Body of pancreas (tissue), 4 donors: ENCODE results near the gene LRRC1. TPM values are rescaled to one million over a fixed set of nuclear protein-coding genes. Genes with fewer than 3 reads are reported as not detected.

Experiments used
- ATAC-seq: fragments of 150-250 bp; one replicate; pipeline ENCODE4 v1.9.1; 2016
- DNase-seq, 4 donors: peaks; one replicate each; pipeline ENCODE4 v3.0.0-alpha.2; 2019
- H3K27ac ChIP-seq, 4 donors: fragments of 200-600 bp; sonication (generic); 1 replicate in 3 of 4; 2 replicates in 1 of 4; pipeline versions ENCODE4 v1.5.1 to v1.6.1; 2016 to 2019; ENCODE audit warnings: mild to moderate bottlenecking in 1 of 4, mixed read lengths in 1 of 4, moderate library complexity in 1 of 4
- H3K27me3 ChIP-seq, 2 donors: fragments of 200-600 bp; sonication (generic); one replicate each; pipeline ENCODE4 v1.6.0; 2016; ENCODE audit warnings: mild to moderate bottlenecking in 1 of 2
- H3K36me3 ChIP-seq, 2 donors: fragments of 200-600 bp; sonication (generic); replicated peaks in 1 of 2; 2 replicates each; pipeline ENCODE4 v1.5.1; 2016; ENCODE audit warnings: low read depth in 2 of 2; ENCODE audit not compliant: insufficient read depth in 1 of 2
- H3K4me1 ChIP-seq: fragments of 200-600 bp; sonication (generic); one replicate; pipeline ENCODE4 v1.6.0; 2016
- H3K4me3 ChIP-seq, 2 donors: fragments of 200-600 bp; sonication (generic); 1 replicate in 1 of 2; 2 replicates in 1 of 2; pipeline ENCODE4 v1.5.1; 2016 to 2019
- H3K9me3 ChIP-seq, 3 donors: fragments of 200-600 bp; sonication (generic); 1 replicate in 2 of 3; 2 replicates in 1 of 3; pipeline ENCODE4 v1.5.1; 2016
- POLR2A ChIP-seq, 3 donors: fragments of 450-650 bp; IDR thresholded peaks; one replicate each; pipeline ENCODE4 v1.6.1; 2016; ENCODE audit warnings: antibody characterized with exemption in 3 of 3, mild to moderate bottlenecking in 2 of 3
- WGBS, 2 donors: methylation state at CpG; one replicate each; pipeline ENCODE4 v1.1.5; 2017; 5-methylcytosine and 5-hydroxymethylcytosine counted together
- intact Hi-C: fragments of 100-400 bp; cut with DNase I; formaldehyde crosslinking; loops from one replicate; pipeline ENCODE4 v1.15.1; 2023
- total RNA-seq, 2 donors: library from RNA; depleted of rRNA; stranded (reverse); fragments of >200 nt; gene quantifications; one replicate each; pipeline ENCODE4 v1.1.0, GENCODE V29; 2016
- TF ChIP-seq, protein P1 (sequence below), 7 experiments: fragments of 450-650 bp in 4 of 7; fragments of 200-600 bp in 3 of 7; sonication (generic) in 3 of 7; IDR thresholded peaks; one replicate each; pipeline ENCODE4 v1.5.1; 2016 to 2019; ENCODE audit warnings: antibody characterized with exemption in 7 of 7

Gene LRRC1
- total RNA-seq, 2 donors from 2014 or later = 13.2 to 17.1 TPM

DNA sequence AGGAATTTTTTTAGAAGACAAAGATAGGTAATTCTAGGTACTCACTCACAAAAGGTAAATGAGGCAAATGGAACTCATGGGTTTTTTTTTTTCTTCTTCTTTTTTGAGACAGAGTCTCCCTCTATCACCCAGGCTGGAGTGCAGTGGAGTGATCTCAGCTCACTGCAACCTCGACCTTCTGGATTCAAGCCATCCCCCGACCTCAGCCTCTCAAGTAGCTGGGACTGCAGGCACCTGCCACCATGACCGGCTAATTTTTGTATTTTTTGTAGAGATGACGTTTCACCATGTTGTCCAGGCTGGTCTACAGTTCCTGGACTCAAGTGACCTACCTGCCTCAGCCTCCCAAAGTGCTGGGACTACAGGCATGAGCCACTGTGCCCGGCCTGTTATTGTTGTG is 126.1 kb downstream of the LRRC1 start:
- peaks cover 0 to 4% of the 10 kb centered on the region in 2 donors for H3K36me3 ChIP-seq
- WGBS, 2 donors = 75 to 81% methylated on average over 5 of the region's 5 CpGs
- H3K27me3 ChIP-seq = no peaks in the 10 kb centered on the region
- no peaks in the 10 kb centered on the region for H3K4me1 ChIP-seq
- H3K4me3 ChIP-seq = no peak overlapping the region
- no peak for DNase-seq
- no peaks in the 10 kb centered on the region for H3K9me3 ChIP-seq
- TF ChIP-seq, protein P1, sequence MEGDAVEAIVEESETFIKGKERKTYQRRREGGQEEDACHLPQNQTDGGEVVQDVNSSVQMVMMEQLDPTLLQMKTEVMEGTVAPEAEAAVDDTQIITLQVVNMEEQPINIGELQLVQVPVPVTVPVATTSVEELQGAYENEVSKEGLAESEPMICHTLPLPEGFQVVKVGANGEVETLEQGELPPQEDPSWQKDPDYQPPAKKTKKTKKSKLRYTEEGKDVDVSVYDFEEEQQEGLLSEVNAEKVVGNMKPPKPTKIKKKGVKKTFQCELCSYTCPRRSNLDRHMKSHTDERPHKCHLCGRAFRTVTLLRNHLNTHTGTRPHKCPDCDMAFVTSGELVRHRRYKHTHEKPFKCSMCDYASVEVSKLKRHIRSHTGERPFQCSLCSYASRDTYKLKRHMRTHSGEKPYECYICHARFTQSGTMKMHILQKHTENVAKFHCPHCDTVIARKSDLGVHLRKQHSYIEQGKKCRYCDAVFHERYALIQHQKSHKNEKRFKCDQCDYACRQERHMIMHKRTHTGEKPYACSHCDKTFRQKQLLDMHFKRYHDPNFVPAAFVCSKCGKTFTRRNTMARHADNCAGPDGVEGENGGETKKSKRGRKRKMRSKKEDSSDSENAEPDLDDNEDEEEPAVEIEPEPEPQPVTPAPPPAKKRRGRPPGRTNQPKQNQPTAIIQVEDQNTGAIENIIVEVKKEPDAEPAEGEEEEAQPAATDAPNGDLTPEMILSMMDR (IDR thresholded peaks at IDR 0.05) = no peak
- no peak for TF ChIP-seq POLR2A (IDR thresholded peaks at IDR 0.05)
- H3K27ac ChIP-seq = no peak overlapping the region
- ATAC-seq = no peak
- intact Hi-C loops = no loop called here

DNA sequence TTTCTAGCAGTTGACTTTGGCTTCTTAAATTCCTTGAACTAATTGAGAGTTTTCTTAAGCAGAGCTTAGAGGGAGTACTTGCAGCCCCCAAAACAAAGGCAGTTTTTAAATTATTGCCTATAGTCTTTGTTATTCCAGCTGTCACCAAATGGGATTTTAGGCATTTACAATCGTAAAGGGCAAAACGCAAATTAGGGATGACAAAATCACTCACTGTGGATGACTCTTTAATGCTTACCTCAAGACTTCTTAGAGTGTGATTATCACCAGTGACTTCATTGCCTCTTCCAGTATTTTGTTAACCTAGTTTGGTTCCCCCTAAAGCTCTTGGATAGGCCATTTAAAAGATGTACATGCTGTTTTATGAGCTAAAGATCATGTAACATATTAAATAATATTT is 126.8 kb downstream of the LRRC1 start:
- H3K4me3 ChIP-seq = no peak overlapping the region
- TF ChIP-seq POLR2A (IDR thresholded peaks at IDR 0.05) = no peak
- TF ChIP-seq, protein P1 (IDR thresholded peaks at IDR 0.05) = no peak
- H3K27me3 ChIP-seq = no peaks in the 10 kb centered on the region
- peaks cover 0 to 4% of the 10 kb centered on the region in 2 donors for H3K36me3 ChIP-seq
- ATAC-seq (no peak), DNase-seq (no peak)
- no peak overlapping the region for H3K27ac ChIP-seq
- 91 to 98% methylated on average over 2 of the region's 2 CpGs for WGBS, 2 donors
- intact Hi-C loops = no loop called here
- no peaks in the 10 kb centered on the region for H3K9me3 ChIP-seq
- H3K4me1 ChIP-seq = peaks cover 2% of the 10 kb centered on the region

DNA sequence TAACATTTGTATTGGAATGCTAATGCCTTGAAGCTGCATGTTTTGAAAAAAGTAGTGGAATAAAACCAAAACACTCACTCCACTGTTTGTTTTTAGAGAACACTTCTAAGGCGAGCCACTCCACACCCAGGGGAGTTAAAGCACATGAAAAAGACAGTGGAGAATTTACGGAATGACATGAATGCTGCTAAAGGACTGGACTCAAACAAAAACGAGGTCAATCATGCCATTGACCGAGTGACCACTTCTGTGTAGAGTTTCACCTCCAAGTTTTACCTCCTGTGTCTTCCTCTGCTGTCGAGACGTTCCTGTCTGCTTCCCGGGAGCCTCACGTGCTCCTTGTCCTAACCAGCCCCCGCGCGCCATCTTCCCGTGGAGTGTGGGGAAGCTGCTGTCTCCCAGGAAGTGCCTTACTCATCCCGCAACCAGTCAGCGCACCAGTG is 127.8 kb downstream of the LRRC1 start:
- no peak for DNase-seq
- no peaks in the 10 kb centered on the region for H3K27me3 ChIP-seq
- no peaks in the 10 kb centered on the region for H3K9me3 ChIP-seq
- 85 to 93% methylated on average over 14 of the region's 14 CpGs for WGBS, 2 donors
- no peak overlapping the region for H3K27ac ChIP-seq
- H3K36me3 ChIP-seq = peaks cover 0 to 4% of the 10 kb centered on the region in 2 donors
- H3K4me3 ChIP-seq = no peak overlapping the region
- ATAC-seq = no peak
- intact Hi-C loops = no loop called here
- TF ChIP-seq, protein P1 (IDR thresholded peaks at IDR 0.05) = no peak
- H3K4me1 ChIP-seq = peaks cover 10% of the 10 kb centered on the region

DNA sequence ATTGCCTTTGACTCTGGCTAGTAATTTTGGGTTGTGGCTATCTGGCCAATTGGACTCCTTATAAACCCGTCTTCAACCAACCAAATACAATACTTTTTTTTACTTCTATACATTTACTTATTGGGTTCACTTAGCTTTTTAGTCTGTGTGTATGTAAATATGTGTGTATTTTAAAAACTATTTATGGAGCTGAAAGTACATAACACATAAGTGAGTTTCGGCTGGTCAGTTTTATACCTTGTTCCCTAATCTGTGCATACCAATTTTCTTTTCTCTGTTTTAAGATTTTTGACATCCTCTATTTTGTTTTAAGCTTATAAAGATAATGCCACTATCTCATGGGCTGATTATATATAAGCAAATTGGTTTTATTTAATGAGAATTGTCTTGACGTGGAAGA is 129.5 kb downstream of the LRRC1 start:
- Histone ChIP-seq H3K4me3 (no peak overlapping the region), H3K27me3 (no peaks in the 10 kb centered on the region), H3K36me3 (peaks cover 0 to 4% of the 10 kb centered on the region in 2 donors), H3K27ac (no peak overlapping the region), H3K4me1 (peaks cover 10% of the 10 kb centered on the region), H3K9me3 (no peaks in the 10 kb centered on the region)
- WGBS, 2 donors = 90 to 95% methylated on average over 3 of the region's 3 CpGs
- DNase-seq (no peak), ATAC-seq (no peak)
- no peak for TF ChIP-seq POLR2A (IDR thresholded peaks at IDR 0.05)
- TF ChIP-seq, protein P1 (IDR thresholded peaks at IDR 0.05) = no peak
- intact Hi-C loops = no loop called here

DNA sequence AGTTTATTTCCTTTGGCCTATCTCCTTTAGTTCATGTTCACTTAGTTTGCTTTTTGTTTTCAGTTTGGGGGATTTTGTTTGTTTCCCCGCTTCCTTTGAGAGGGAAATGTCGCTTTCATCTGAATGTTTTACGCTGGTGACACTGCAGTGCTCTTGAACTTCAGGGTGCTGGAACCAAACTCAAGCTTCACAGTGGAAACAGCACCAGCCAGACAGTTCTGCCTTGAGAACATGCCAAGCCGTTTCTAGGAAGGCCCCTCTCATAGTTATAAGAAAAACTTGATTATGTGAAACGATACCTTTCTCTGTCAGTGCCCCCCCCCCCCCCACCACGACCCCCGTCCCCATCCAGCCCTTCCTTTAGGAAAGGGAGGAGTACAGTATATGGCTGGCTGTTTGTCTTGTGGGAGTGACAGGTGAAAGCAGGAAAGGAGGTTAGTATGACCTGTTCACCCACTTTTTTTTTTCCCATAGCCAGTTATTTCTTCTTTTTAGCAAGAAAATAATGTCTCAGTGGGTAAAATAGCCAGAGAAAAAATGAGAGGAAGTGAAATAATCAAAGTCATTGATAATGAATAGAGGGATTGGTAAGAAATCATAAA is 130.1 kb downstream of the LRRC1 start:
- Histone ChIP-seq H3K36me3 (peaks cover 0 to 4% of the 10 kb centered on the region in 2 donors), H3K4me3 (no peak overlapping the region), H3K9me3 (no peaks in the 10 kb centered on the region), H3K27me3 (no peaks in the 10 kb centered on the region), H3K4me1 (peaks cover 10% of the 10 kb centered on the region), H3K27ac (no peak overlapping the region)
- ATAC-seq (no peak), DNase-seq (no peak)
- intact Hi-C loops = no loop called here
- WGBS, 2 donors = 87 to 90% methylated on average over 7 of the region's 7 CpGs
- TF ChIP-seq, protein P1 (IDR thresholded peaks at IDR 0.05) = no peak
- TF ChIP-seq POLR2A (IDR thresholded peaks at IDR 0.05) = no peak
